Fibroblast of lung (primary cell): ENCODE data around the gene MINPP1.

Source experiments
- EZH2 ChIP-seq: IDR thresholded peaks from 2 replicates; pipeline ENCODE4 v1.5.1; 2012; ENCODE audit warnings: low read length, control low read depth, mild to moderate bottlenecking; ENCODE audit errors: missing control alignments
- TF ChIP-seq, protein P1 (sequence below), 2 donors: IDR thresholded peaks in 1 of 2; conservative IDR thresholded peaks in 1 of 2; 1 replicate in 1 of 2; 2 replicates in 1 of 2; pipeline ENCODE4 v1.5.1; 2011 to 2012; ENCODE audit warnings: low read length in 2 of 2, control low read depth in 1 of 2, inconsistent platforms in 1 of 2, low read depth in 1 of 2, mild to moderate bottlenecking in 1 of 2

DNA sequence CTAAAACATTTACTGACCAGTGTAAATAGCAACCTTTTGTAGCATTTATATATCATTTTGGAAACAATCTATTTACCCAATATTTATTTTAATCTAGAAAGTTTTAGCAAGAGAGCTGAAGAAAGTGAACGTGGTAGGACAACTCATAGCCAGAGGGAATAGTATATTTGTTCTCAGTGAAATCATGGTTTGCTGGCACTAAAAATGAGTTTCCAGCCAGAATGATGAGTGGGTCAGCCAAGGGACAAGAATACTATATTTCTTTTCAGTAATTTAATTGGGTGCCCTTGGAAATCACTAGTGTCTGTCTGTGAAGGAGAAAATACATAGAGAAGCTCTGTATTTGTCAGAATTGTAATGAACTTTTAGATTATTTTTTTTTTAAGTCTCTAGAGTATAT is 74.9 kb downstream of the MINPP1 start:
- TF ChIP-seq, protein P1, sequence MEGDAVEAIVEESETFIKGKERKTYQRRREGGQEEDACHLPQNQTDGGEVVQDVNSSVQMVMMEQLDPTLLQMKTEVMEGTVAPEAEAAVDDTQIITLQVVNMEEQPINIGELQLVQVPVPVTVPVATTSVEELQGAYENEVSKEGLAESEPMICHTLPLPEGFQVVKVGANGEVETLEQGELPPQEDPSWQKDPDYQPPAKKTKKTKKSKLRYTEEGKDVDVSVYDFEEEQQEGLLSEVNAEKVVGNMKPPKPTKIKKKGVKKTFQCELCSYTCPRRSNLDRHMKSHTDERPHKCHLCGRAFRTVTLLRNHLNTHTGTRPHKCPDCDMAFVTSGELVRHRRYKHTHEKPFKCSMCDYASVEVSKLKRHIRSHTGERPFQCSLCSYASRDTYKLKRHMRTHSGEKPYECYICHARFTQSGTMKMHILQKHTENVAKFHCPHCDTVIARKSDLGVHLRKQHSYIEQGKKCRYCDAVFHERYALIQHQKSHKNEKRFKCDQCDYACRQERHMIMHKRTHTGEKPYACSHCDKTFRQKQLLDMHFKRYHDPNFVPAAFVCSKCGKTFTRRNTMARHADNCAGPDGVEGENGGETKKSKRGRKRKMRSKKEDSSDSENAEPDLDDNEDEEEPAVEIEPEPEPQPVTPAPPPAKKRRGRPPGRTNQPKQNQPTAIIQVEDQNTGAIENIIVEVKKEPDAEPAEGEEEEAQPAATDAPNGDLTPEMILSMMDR (conservative IDR thresholded peaks at IDR 0.05 in 1 of 2, IDR thresholded peaks at IDR 0.05 in 1 of 2; ENCODE audit: low read depth in 1 of 2, low read length in 2 of 2): no peak
- TF ChIP-seq EZH2: no peak
